DOHH2 (cell line): ENCODE results near the gene ILDR2.

Experiments used
- H3F3A ChIP-seq: fragments of 200-600 bp; sonication (generic), shearing (Covaris generic); 2 replicates; pipeline ENCODE4 v1.6.0; 2016; ENCODE audit warnings: antibody characterized with exemption, mild to moderate bottlenecking; ENCODE audit not compliant: control insufficient read depth, insufficient read depth
- H3K27ac ChIP-seq: fragments of 200-600 bp; sonication (generic); 2 replicates; pipeline ENCODE4 v1.5.1; 2014; ENCODE audit warnings: low read depth, mild to moderate bottlenecking, low read length, moderate library complexity
- H3K27me3 ChIP-seq: fragments of 200-600 bp; sonication (generic); 2 replicates; pipeline ENCODE4 v1.6.1; 2014; ENCODE audit warnings: mild to moderate bottlenecking, low read length, mixed read lengths; ENCODE audit not compliant: control insufficient read depth
- H3K36me3 ChIP-seq: fragments of 200-600 bp; sonication (generic); 2 replicates; pipeline ENCODE4 v1.6.1; 2014; ENCODE audit warnings: mild to moderate bottlenecking, low read length, moderate library complexity, mixed read lengths; ENCODE audit not compliant: control insufficient read depth
- H3K4me1 ChIP-seq: fragments of 200-600 bp; sonication (generic); 2 replicates; pipeline ENCODE4 v1.6.1; 2014; ENCODE audit warnings: mild to moderate bottlenecking, low read length, mixed read lengths; ENCODE audit not compliant: control insufficient read depth
- H3K4me2 ChIP-seq: fragments of 200-600 bp; sonication (generic); 2 replicates; pipeline ENCODE4 v1.6.0; 2014; ENCODE audit warnings: mild to moderate bottlenecking, low read length, moderate library complexity
- H3K4me3 ChIP-seq: fragments of 200-600 bp; sonication (generic); 2 replicates; pipeline ENCODE4 v1.5.1; 2014; ENCODE audit warnings: mild to moderate bottlenecking, low read length, mixed read lengths
- H3K79me2 ChIP-seq: fragments of 200-600 bp; sonication (generic); 2 replicates; pipeline ENCODE4 v1.6.1; 2014; ENCODE audit warnings: mild to moderate bottlenecking, low read length, mixed read lengths; ENCODE audit not compliant: control insufficient read depth
- H3K9me2 ChIP-seq: fragments of 200-600 bp; sonication (generic); replicated peaks from 2 replicates; pipeline ENCODE4 v1.6.1; 2014; ENCODE audit warnings: mild to moderate bottlenecking, low read length, mixed read lengths; ENCODE audit not compliant: control insufficient read depth
- H3K9me3 ChIP-seq: fragments of 200-600 bp; sonication (generic); 2 replicates; pipeline ENCODE4 v1.6.1; 2014; ENCODE audit warnings: antibody characterized with exemption, low read length, mixed read lengths; ENCODE audit not compliant: control insufficient read depth, insufficient read depth
- H4K20me1 ChIP-seq: fragments of 200-600 bp; sonication (generic); 2 replicates; pipeline ENCODE4 v1.6.0; 2014; ENCODE audit warnings: low read depth, mild to moderate bottlenecking, antibody characterized with exemption, low read length, moderate library complexity; ENCODE audit not compliant: control insufficient read depth, insufficient read depth
- EZH2phosphoT487 ChIP-seq: fragments of 200-600 bp; sonication (generic); IDR thresholded peaks from 2 replicates; pipeline ENCODE4 v1.6.1; 2017; ENCODE audit warnings: borderline replicate concordance, mild to moderate bottlenecking, antibody characterized with exemption, low read length, moderate library complexity, mixed read lengths
- TF ChIP-seq, protein P1 (sequence below): fragments of 200-600 bp; sonication (generic); IDR thresholded peaks from one replicate; pipeline ENCODE4 v1.5.1; 2014; ENCODE audit warnings: antibody characterized with exemption, mild to moderate bottlenecking, low read depth, low read length; ENCODE audit not compliant: poor library complexity, severe bottlenecking

The ILDR2 gene

DNA sequence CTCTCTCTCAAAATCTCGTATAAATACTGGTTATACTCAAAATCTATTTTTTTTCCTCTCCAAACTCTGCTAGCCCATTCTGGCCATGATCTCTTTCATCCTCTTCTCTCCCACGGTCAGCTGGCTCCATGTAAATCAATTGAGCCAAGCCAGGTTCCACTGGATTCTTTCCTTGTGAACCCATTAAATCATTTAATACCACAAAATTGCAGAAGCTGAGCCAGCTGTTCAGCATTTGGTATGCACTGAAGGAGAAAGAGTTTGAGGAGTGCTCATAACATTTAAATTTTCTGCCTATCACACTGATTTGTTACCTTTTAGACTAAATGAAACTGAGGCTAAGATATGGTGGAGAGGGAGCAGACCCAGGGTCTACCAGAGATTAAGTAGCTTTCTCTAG lies 70.2 kb downstream of the ILDR2 start:
- H3K9me3 ChIP-seq: no peaks in the 10 kb centered on the region
- no peaks in the 10 kb centered on the region for H3F3A ChIP-seq
- H3K27ac ChIP-seq: no peak overlapping the region
- no peaks in the 10 kb centered on the region for H3K79me2 ChIP-seq
- H3K4me1 ChIP-seq: peaks cover 12% of the 10 kb centered on the region
- no peaks in the 10 kb centered on the region for H3K27me3 ChIP-seq
- no peak overlapping the region for H3K4me3 ChIP-seq
- no peak overlapping the region for H3K4me2 ChIP-seq
- no peaks in the 10 kb centered on the region for H3K9me2 ChIP-seq
- H4K20me1 ChIP-seq: no peaks in the 10 kb centered on the region
- no peak for TF ChIP-seq EZH2phosphoT487
- TF ChIP-seq, protein P1, sequence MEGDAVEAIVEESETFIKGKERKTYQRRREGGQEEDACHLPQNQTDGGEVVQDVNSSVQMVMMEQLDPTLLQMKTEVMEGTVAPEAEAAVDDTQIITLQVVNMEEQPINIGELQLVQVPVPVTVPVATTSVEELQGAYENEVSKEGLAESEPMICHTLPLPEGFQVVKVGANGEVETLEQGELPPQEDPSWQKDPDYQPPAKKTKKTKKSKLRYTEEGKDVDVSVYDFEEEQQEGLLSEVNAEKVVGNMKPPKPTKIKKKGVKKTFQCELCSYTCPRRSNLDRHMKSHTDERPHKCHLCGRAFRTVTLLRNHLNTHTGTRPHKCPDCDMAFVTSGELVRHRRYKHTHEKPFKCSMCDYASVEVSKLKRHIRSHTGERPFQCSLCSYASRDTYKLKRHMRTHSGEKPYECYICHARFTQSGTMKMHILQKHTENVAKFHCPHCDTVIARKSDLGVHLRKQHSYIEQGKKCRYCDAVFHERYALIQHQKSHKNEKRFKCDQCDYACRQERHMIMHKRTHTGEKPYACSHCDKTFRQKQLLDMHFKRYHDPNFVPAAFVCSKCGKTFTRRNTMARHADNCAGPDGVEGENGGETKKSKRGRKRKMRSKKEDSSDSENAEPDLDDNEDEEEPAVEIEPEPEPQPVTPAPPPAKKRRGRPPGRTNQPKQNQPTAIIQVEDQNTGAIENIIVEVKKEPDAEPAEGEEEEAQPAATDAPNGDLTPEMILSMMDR: no peak
- no peaks in the 10 kb centered on the region for H3K36me3 ChIP-seq

DNA sequence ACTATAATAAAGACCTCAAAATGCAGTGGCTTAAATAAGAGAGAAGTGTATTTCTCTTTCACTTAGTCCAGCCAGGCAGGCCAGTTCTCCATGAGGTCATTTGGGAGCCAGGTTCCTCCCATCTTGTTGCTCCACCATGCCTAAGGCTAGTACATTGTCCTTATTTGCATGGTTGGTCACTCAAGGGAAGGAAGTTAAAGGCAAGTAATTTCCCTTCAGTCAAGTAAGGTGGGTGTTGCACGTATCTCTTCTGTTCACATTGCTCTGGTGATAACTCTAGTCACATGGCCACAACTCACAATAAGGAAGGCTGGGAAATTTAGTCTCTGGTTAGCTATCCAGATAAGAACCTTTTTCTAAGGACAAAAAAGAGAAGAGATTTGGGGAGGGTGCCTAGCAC lies 72.1 kb downstream of the ILDR2 start:
- no peaks in the 10 kb centered on the region for H3K9me2 ChIP-seq
- no peaks in the 10 kb centered on the region for H3K36me3 ChIP-seq
- no peaks in the 10 kb centered on the region for H3K79me2 ChIP-seq
- peaks cover 12% of the 10 kb centered on the region for H3K4me1 ChIP-seq
- no peaks in the 10 kb centered on the region for H4K20me1 ChIP-seq
- H3K9me3 ChIP-seq: no peaks in the 10 kb centered on the region
- H3K27me3 ChIP-seq: no peaks in the 10 kb centered on the region
- H3K4me3 ChIP-seq: no peak overlapping the region
- no peak overlapping the region for H3K27ac ChIP-seq
- H3F3A ChIP-seq: no peaks in the 10 kb centered on the region
- TF ChIP-seq EZH2phosphoT487: no peak
- TF ChIP-seq, protein P1: no peak
- no peak overlapping the region for H3K4me2 ChIP-seq

DNA sequence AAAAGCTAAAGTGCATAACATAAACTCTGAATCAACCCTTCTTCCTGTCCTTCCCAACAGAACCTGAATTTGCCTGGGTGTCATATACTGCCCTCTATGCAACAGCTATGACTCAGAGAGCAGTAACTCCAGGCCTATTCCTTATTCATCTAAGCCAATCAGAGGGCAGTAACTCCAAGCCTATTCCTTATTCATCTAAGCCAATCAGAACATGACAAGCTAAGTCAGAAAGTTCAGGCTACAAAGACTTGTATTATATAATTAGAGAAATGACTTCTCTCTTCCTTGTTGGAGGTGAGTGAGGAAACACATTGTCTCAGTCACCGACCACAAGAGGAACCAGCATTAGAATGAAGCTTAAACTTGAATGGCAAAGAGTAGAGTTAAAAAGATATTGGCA lies 73.1 kb downstream of the ILDR2 start:
- no peaks in the 10 kb centered on the region for H3K27me3 ChIP-seq
- H3K27ac ChIP-seq: no peak overlapping the region

More for the DNA sequence above, 73.1 kb downstream of the ILDR2 start:
- H3K4me1 ChIP-seq: peaks cover 6% of the 10 kb centered on the region; the same call in 1 of the 2 replicates
- H3K4me2 ChIP-seq: no peak overlapping the region
- H3K79me2 ChIP-seq: no peaks in the 10 kb centered on the region
- TF ChIP-seq EZH2phosphoT487: no peak
- TF ChIP-seq, protein P1: no peak
- H4K20me1 ChIP-seq: no peaks in the 10 kb centered on the region
- H3K36me3 ChIP-seq: no peaks in the 10 kb centered on the region
- H3K4me3 ChIP-seq: no peak overlapping the region
- no peaks in the 10 kb centered on the region for H3K9me3 ChIP-seq
- H3F3A ChIP-seq: no peaks in the 10 kb centered on the region
- H3K9me2 ChIP-seq: no peaks in the 10 kb centered on the region
